C4-2B (cell line): ENCODE measurements around the gene CARD14.
A peak's percentile ranks its signal among the peaks of the same experiment; 100 is the strongest.

Source experiments
- H3K27ac ChIP-seq: fragments of 450-650 bp; 2 replicates; pipeline ENCODE4 v1.5.1; 2017
- CTCF ChIP-seq: fragments of 450-650 bp; conservative IDR thresholded peaks from 2 replicates; pipeline ENCODE4 v1.5.1; 2017; ENCODE audit warnings: mild to moderate bottlenecking
- ZFX ChIP-seq: fragments of 450-650 bp; IDR thresholded peaks from 2 replicates; pipeline ENCODE4 v1.6.1; 2017

CARD14 gene

GRCh38 chr17:80246726-80247125, 76.9 kb downstream of the CARD14 start:
- no peak for TF ChIP-seq CTCF
- no peak for TF ChIP-seq ZFX
- H3K27ac ChIP-seq: no peak overlapping the region

DNA sequence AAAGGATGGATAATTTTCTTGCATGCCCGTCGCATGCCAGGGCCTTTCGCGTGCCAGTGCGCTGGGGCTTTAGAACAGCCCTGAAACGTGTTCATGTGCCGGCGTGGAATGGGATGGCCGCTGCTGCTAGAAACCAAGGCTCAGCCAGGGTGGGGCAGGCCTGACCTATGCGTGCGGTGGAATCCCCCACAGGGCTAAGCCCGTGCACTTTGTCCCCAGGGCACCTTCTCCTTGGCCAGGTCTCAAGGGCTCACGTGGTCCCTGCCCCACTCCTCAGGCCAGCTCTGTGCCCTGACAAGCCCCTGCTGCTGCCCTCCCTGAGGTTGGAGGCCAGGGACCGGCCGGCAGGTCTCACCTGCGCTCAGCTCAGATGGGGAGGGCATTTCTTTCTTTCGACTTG, 77.7 kb downstream of the CARD14 start:
- no peak overlapping the region for H3K27ac ChIP-seq
- TF ChIP-seq CTCF: no peak

DNA sequence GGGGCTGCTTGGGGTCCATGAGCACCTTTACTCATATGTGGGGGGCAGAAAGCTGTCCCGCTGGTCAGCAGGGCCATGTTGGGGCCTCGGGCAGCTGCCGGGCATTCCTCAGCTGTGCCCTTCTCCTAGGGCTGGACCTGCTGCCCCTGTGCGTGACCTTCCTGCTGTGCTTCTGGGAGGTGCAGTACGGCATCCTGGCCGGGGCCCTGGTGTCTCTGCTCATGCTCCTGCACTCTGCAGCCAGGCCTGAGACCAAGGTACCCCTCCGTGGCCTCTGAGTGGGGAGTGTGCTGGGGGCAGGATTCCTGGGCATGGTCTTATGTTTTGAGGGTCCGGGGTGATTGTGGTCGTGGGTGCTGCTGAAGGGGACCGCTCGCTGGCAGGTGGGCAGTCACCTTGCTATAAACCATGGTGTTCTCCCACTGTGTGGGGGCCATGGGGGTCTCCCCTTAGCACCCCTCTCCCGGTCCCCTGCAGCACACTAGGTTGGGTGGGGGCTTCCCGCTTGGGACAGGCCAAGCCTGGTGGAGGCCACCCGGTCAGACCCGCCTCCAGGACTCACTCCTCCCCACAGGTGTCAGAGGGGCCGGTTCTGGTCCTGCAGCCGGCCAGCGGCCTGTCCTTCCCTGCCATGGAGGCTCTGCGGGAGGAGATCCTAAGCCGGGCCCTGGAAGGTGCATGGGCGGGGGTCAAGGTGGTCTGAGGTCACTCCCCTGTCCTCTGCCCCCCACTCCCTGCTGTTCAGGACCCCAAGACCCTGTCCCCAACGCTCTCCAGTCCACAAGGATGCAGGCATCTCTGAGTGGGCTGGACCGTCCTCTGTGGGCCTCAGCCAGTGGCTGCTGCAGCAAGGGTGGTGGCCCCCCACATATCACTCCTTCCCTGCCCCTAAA, 78.4 kb downstream of the CARD14 start:
- TF ChIP-seq ZFX (no peak), CTCF (no peak)
- H3K27ac ChIP-seq: no peak overlapping the region

DNA sequence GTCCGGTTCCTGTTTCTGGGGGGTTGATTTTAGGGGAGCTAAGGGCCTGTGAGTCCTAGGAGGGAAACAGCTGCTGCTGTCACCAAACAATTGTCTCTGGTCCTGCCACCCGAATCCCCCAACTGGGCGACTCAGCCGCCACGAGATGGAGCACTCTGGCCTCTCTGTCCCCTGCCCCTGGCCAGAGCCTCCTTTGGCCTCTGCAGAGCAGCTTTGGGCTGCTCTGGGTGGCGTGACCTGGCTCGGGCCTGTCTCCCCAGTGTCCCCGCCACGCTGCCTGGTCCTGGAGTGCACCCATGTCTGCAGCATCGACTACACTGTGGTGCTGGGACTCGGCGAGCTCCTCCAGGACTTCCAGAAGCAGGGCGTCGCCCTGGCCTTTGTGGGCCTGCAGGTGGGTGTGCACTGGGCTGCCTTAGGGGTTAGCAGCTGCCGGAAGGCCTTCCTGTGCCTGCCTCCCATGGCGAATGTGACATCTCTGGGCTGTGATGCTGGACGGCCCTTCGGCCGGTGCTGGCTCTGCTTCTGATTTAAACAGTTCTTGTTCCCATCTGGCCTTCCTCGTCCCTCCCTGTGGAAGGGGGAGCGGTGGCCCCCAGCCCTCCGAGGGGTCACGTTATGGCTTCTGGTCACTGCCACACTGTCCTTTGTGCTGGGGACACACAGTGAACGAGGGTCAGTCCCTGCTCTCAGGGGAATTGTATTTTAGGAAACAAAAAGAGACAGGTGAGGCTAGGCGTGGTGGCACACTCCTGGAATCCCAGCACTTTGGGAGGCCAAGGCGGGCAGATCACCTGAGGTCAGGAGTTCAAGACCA, 79.3 kb downstream of the CARD14 start:
- TF ChIP-seq CTCF (no peak), ZFX (no peak)
- H3K27ac ChIP-seq: no peak overlapping the region

DNA sequence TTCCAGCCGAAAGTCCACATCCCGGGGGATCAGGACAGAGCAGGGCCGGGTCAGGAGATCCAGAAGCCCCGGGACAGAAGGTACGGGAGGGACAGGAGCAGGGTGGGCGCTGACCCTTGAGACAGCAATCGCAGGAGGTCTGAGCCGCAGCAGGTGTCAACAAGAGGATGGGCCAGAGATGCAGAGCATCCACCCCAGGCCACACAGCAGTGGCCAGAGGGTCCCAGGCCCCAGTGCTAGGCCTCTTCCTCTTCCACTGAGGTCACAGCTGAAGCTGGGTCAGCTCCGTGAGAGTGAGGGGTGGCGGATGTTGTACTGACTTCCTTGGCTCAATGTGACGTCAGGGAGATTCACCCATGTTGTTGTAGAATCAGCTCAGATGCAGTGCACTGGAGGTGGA, 82.1 kb downstream of the CARD14 start:
- no peak overlapping the region for H3K27ac ChIP-seq
- TF ChIP-seq ZFX: no peak
- no peak for TF ChIP-seq CTCF

DNA sequence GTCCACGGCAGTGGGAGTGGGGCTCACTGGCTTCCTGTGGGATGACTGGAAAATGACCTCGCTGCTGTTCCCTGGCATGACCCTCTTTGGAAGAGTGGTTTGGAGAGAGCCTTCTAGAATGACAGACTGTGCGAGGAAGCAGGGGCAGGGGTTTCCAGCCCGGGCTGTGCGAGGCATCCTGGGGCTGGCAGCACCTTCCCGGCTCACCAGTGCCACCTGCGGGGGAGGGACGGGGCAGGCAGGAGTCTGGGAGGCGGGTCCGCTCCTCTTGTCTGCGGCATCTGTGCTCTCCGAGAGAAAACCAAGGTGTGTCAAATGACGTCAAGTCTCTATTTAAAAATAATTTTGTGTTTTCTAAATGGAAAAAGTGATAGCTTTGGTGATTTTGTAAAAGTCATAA, 83.0 kb downstream of the CARD14 start:
- TF ChIP-seq ZFX: no peak
- TF ChIP-seq CTCF: peak; percentile 92
- 0 out of 2 replicates have a peak overlapping the region, but pooled peaks have one; percentile 3 for H3K27ac ChIP-seq
